NCI-H526 (cell line): ENCODE data around the gene IP6K1.
"Not testable (repeated sequence)": the region's sequence is repeated elsewhere in the genome, so short reads cannot be mapped to it uniquely, and the experiment has no call there.

ENCODE experiments used
- DNase-seq, 2 experiments: peaks; one replicate each; lab custom pipeline; 2025; lab: John Stamatoyannopoulos, UW

The IP6K1 gene

GRCh38 chr3:49712166-49712565 lies 74.2 kb downstream of the IP6K1 start:
- no peak for DNase-seq

- no peak for DNase-seq
Observed at GRCh38 chr3:49711489-49711888, 74.9 kb downstream of the IP6K1 start.

GRCh38 chr3:49709852-49710251 lies 76.5 kb downstream of the IP6K1 start:
- no peak for DNase-seq

GRCh38 chr3:49707113-49707480 lies 79.2 kb downstream of the IP6K1 start:
- no peak for DNase-seq

GRCh38 chr3:49706456-49707112 lies 79.8 kb downstream of the IP6K1 start:
- no peak for DNase-seq

GRCh38 chr3:49705390-49705960 lies 80.9 kb downstream of the IP6K1 start:
- DNase-seq, result no peak

GRCh38 chr3:49704629-49705028 lies 81.7 kb downstream of the IP6K1 start:
- DNase-seq, result no peak

GRCh38 chr3:49703956-49704355 lies 82.4 kb downstream of the IP6K1 start:
- no peak for DNase-seq

- DNase-seq, result peak; percentile 22 to 79
Observed at GRCh38 chr3:49703443-49703927, 82.9 kb downstream of the IP6K1 start.

GRCh38 chr3:49702672-49703071 lies 83.7 kb downstream of the IP6K1 start:
- DNase-seq, result no peak

GRCh38 chr3:49701388-49702077 lies 84.8 kb downstream of the IP6K1 start:
- DNase-seq, result no peak

GRCh38 chr3:49700453-49701128 lies 85.8 kb downstream of the IP6K1 start:
- no peak for DNase-seq

GRCh38 chr3:49700014-49700413 lies 86.3 kb downstream of the IP6K1 start:
- DNase-seq, result no peak

GRCh38 chr3:49699281-49699979 lies 86.9 kb downstream of the IP6K1 start:
- peak in 1 of 2 experiments; percentile 13 for DNase-seq

- not testable (repeated sequence) for DNase-seq
Observed at GRCh38 chr3:49695350-49696015, 90.9 kb downstream of the IP6K1 start.

- not testable (repeated sequence) for DNase-seq
Observed at GRCh38 chr3:49694409-49695070, 91.8 kb downstream of the IP6K1 start.

GRCh38 chr3:49691481-49691880 lies 94.9 kb downstream of the IP6K1 start:
- DNase-seq, result not testable (repeated sequence)

- DNase-seq, result not testable (repeated sequence)
Observed at GRCh38 chr3:49690856-49691255, 95.5 kb downstream of the IP6K1 start.

GRCh38 chr3:49689908-49690624 lies 96.3 kb downstream of the IP6K1 start:
- DNase-seq, result not testable (repeated sequence)
